HG03159 (cell line): ENCODE measurements around the gene CABLES1.

Experiments used
- ATAC-seq: cut with Tn5 transposase; IDR thresholded peaks from one replicate; pipeline ENCODE4 v1.9.1; 2021; ENCODE audit warnings: mild to moderate bottlenecking, moderate library complexity; ENCODE audit not compliant: unreplicated experiment

Gene CABLES1

DNA sequence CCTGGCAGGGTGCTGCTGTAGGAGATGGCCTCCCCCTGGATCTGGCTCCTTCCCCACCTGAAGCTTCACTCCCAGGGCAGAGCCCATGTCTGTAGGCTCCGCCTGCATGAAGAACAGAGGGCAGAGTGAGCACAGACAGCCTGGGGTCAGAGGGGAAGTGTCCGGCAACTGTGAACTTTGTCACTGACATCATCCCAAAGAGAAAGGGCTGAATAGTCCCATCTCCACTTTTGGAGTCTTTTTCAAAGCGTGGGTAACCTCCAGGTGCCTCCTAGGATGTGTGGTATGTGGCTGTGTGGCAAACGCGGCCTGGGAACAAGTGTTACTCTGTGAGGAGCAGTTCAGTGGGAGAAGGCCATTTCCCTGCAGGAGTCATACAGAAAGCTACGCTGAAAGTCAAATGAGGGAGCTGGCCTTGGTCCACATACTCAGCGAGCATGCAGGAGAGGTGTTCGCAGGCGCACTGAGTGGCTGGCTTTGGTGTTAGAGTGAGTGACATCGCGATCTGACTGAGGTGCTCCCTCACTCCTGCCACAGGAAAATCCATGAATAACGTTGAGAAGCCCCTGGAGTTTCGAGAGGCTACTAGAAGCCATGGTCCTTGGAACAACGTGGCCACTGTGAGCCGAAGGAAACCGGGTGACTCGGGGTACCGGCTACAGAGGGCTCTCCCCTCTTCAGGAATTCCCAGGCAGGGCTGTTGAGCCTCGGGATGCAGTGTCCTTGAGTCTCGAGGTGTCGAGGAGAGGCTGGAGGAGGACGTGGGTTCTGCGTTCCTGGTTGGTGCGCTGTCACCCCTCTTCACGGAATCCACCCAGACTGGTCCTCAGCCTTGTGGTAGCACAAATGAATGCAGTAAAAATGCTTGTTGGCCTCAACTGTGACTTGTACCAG is 54.7 kb downstream of the CABLES1 start:
- no peak for ATAC-seq

DNA sequence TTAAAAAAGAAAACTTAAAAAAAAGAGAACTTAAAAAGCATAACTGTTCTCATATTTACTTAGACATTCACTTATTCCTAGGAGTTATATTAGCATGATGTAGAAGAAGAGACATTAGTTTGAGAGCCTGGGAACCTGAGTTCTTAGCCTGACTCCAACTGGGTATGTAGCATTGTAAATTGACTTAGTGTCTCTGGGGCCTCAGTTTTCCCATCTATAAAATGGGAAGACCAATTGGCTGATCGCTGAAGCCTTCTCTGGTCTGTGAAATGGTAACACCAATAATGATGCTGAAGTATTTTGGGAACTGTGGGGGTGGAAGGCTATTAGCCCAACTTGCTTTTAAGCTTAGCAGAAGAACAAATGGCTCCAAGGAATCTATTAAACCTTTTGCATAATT is 55.9 kb downstream of the CABLES1 start:
- ATAC-seq: no peak

DNA sequence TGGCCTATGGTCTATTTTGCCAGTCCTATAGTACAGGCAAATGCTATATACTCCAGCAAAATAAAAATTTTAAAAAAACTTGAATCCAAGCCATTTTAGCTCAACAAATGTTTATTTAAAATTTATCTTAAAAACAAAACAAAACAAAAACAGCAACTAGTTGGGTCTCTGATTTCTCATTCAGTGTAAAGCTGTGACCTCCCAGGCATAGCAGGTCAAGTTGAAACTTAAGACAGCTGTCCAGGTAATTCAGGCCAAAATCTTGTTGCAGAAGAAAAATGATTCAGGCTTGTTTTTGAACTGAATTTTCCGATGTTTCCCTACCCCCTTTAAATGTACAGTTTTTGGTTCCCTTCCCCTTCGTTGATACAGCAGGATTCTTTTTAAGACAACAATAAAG is 58.5 kb downstream of the CABLES1 start:
- no peak for ATAC-seq

DNA sequence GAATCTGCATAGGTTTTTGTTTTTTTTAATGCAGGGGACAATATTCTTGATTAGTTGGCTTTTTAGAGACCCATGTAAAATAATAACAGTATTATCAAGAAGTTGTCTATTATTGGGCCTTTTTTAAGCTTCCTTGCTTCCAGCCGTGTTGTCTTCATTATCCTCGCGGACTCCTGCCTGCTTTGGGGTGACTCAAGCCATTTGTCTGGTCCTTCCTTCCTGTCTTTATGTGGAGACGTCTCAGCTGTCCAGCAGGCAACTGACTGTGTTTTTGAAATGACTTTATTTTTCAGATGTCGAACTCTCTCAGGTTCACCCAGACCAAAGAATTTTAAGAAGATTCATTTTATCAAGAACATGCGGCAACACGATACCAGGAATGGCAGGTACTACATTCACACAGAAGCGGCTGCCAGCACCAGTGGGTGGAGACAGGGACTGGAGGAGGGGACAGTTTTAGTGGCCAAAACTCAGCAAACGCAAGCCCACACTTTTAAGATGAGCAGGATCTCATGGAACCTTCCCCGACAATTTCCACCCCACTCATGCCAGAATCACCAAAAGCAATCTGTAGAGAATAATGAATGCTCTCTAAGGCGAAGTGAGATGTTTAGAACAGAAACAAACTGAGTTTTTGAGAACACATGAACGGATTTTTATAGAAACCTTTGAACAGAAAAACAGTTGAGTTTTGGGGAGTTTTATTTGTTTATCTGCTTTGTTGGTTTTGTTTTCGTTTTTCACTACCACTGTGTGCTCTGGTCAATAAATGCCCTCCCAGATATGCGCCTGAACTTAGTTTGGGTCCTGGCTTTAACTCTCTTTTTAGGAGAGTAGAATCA is 59.1 kb downstream of the CABLES1 start:
- ATAC-seq: no peak

DNA sequence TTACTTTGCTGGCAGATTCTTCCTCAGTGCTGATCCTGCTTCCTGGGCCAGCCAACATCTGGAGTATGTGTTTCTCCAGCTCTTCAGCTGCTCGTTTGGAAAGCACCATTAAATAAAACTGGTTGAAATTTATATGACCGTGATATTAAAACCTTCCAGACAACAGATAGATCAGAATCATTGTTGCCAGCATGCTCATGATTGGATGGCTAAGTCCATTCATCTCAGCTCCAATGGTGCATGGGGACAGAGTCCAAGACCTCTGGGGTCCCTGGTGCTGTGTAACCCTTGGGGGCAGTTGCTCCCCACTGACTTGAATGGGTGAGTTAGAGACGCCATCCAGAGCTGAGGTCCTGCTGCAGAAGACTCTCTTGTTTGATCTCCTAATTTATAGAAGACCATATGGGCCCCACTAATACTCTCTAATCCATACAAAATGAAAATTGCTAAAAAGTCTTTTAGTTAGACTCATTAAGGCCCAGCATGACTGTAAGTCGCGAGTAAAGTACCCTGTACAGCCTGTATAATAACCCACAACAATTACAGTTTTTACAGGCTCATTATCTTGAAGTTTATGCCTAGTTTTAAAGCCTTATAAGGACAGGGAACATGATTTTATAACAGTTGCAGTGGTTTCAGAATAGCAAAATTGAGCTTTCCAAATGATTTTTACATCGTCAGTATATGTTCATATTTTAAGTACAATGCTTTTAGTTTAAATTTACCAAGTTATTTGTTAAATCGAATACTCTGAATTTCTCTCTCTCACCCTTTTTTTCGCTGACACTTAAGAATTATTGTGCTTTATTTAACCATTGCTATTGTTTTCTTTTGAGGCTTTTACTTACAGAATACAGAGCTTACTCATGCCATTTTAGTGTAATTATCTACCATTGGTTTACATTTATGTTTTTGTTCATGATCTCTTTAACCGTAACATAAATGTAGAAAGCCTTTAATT is 60.0 kb downstream of the CABLES1 start:
- ATAC-seq: no peak

DNA sequence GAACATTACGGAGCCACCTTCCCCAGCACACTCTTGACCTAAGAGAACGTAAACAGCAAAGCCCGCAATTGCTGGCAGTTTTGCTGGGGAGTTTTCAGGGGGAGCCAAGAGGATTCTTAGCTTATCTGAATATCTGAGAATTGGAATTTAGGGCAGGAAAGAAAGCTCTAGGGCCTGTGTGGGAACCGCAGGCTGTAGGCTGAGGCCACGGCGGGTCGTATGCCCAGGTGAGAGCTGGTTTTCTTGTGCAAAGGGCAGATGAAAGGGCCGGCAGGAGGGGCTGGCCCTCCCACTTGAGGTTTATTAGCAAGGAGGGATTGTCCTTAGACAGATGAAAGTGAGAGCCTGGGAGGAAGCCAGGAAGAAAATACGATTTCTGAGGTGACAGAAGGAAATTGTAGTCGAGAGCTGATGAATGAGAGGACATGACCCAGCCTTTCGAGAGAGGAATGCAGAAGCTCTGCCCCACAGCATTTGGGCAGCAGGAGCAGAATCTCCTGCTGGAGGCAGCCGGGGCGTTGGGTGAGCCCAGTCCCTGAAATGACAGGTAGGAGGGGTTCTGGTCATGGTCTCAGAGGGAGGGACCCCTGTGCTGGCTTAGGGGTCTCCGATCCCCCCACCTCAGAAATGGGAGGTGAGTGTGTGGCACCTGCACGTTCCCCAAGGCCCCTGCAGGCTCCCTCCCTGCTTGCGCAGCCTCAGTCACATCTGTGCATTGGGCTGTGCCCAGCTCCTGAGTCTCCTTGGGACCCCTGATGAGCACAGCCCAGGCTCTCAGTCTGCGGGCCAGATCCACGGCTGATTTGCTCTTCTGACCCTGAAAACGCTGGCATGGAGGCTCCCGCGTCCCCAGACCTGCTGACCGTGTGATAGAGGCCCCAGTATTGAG is 61.1 kb downstream of the CABLES1 start:
- ATAC-seq: no peak

DNA sequence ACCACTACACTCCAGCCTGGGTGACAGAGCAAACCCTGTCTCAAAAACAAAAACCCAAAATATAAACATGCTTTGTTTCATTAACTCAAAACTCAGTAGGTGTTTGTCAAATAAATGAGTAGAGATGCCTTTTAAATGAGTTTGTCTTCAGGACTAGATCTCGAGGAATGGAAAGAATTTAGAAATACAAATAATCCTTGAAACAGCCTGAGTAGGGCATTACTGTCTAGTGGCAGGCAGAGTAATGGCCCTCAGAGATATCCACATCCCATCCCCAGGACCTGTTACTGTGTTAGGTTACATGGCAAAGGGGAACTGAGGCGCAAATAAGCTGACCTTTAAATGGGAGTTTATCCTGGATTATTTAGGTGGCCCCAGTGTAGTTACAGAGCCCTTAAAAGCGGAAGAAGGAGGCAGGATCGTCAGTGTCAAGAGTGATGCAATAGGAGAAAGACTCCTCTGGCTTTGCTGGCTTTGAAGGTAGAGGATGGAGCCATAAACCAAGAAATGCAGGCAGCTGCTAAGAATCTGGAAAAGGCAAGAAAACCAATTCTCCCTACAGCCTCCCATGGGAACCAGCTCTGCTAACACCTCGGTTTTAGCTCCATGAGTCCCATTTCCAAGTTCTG is 63.0 kb downstream of the CABLES1 start:
- ATAC-seq: no peak

DNA sequence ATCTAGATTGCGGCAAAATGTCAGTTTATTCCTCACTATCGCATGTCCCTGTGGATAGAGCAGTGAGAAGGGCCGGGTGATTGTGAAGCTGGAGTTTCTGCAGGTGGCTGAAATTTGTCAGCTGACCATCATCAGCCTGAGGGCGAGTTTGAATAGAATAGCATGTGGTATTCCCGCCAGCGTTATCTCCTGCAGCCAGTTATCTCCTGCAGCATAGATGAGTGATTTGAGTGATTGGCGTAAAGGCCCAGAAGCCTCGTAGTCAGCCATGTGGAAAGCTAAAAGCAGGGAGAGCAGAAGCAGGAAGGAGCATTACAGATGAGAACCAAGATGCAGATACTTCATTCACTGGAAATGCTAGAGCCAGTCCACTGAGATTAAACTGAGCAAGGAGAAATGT is 65.5 kb downstream of the CABLES1 start:
- ATAC-seq: no peak

DNA sequence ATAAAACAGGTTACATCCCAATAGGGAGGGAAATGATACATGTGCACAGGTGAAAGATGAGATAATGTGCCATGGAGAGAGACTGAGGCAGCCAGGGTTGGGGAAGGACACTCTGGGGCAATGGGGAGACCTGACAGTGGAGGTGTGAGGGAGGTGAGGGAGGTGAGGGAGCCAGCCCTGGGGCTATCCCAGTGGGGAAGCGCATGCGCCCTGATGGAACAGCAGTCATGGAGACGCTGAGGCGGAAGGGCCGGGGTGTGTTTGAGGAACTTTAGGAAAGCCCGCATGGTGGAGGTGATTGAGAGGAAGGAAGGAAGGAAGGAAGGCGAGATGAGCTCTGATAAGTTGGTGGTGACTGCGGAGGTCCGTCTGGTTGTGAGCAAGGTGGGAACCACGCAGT is 66.5 kb downstream of the CABLES1 start:
- no peak for ATAC-seq

DNA sequence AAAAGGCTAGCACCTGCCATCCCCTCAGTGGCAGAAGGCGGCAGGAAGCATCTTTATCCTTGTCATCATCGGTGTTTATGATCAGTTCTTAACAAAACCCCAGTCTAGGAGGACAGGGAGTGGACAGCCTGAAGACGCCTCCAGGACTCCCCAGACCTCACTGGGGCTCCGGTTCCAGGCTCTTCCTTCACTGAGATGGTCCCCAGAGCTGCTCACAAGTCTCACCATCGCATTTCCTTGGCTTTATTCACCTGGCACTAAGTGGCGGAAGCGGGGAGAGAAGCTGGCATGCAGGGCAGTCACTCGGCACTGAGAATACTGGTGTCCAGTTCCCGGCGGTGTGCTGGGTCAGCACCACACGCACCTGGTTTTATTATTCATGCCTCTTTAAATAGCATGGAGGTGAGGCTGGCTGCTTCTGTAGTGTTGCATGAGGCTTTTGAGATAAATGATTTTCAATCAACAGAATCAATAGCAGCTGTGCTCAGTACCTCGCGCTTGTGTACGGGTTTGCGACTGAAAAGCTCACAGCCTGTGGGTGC is 68.7 kb downstream of the CABLES1 start:
- ATAC-seq: no peak

DNA sequence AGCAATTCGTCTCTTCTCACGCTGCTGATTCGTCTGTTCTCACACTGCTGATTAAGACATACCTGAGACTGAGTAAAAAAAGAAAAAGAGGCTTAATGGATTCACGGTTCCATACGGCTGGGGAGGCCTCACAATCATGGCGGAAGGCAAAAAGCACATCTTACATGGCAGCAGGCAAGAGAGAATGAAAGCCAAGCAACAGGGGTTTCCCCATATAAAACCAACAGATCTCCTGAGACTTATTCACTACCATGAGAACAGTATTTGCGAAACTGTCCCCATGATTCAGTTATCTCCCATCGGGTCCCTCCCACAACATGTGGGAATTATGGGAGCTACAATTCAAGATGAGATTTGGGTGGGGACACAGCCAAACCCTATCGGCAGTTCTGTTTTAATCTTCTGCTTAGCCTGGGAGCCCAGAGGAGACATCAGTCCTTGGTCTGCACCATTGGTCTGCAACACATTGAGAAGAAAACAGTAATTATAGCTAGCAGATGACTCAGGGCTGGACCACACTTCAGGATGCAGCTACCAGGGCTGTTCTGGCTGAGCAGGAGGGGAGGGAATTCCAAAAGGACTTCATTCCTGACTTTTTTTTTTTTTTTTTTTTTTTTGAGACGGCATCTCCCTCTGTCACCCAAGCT is 69.4 kb downstream of the CABLES1 start:
- no peak for ATAC-seq

DNA sequence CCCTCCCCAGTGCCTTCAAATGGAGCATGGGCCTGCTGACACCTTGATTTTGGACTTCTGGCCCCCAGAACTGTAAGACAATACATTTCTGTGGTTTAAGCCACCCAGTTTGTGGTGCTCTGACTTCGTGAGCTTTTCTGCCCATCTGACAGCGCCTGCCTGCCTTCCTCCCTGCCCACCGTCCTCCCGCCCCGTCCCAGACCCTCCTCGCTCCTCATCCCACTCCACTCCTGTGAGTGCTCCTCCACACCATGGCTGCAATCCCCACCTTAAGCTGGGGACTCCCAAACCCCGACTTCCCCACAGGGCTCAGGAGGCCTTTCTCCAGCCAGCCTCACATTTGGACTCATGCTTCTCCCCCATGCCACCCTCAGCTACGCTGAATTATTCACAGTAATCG is 70.7 kb downstream of the CABLES1 start:
- ATAC-seq: no peak

DNA sequence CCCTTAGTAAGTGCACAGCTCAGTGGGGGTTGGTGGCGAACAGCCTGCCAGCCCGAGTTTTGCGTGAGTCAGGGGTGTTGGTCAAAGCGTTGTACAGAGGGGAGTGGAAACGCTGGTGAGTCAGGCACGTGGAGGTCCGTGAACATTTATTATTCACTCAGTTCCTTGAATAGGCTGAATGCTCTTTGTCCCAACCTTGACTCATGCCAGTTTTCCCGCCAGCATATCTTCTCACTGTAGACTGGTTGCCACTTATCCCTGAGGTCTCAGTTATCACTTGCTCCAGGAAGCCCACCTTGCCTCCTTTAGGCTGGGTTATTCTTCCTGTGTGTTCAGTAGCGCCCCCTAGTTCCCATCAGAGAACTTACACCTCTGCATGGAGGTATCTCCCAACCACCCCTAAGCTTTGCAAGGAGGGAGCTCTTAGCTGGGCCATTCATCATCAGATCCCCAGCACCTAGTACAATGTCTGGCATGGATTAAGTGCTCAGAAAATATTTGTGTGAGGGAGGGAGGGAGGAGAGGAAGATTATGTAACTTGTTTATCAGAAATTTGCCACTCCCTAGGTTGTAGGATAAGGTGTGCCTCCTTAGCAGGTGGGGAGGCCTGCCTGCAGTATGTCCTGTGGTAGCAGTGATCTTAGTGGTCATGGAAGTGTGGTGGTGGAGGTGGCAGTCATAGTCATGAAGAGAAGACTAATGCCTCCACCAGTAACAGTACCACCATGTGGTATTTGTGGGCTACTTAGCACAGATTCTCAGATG is 72.1 kb downstream of the CABLES1 start:
- no peak for ATAC-seq

DNA sequence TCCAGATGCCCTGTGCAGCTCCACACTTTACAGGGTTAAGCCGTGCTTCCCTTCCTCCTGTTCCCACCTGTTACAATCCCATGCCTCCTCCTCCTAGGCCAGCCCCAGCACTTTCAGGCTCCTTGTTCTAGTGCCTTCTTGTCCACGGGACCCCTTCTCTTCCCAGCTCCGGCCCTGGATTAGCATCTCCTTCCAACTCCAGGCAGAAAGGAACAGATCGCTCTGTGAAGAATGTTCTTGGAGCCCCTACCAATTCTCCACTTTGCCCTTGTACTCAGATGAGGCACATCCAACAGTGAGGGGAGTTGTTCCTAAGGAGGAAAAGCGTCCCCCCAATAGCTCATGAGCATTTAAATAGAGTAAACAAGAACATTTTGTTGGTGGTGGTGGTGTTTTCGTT is 72.7 kb downstream of the CABLES1 start:
- ATAC-seq: no peak

DNA sequence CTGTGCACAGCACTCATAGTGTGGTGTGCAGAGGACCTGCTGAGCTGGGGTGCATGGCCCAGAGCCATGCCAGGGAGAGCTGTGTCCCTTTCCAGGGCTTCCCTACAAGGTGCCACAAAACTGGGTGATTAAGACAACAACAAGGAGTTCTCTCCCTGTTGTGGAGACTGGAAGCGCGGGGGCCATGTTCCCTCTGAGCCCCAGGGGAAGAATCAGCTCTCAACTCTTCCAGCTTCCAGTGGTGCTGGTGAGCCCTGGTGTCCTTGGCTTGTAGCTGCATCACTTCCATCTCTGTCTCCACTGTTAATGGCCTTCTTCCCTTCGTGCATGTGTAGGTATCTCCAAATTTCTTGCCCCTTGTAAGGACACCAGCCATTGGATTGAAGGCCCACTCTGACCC is 73.3 kb downstream of the CABLES1 start:
- ATAC-seq: no peak

DNA sequence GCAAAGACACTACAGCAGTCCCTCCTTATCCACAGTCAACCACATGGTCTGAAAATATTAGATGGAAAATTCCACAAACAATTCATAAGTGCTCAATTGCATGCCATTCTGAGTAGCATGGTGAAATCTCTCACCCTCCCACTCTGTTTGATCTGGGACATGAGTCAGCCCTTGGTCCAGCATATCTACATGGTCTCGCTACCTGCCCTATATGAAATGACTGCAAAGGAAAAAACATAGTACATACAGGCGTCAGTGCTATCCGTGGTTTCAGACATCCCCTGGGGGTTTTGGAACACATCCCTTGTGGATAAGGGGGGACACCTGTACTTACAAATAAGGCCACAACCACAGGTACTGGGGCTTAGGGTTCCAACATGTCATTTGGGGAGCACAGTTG is 73.7 kb downstream of the CABLES1 start:
- no peak for ATAC-seq

DNA sequence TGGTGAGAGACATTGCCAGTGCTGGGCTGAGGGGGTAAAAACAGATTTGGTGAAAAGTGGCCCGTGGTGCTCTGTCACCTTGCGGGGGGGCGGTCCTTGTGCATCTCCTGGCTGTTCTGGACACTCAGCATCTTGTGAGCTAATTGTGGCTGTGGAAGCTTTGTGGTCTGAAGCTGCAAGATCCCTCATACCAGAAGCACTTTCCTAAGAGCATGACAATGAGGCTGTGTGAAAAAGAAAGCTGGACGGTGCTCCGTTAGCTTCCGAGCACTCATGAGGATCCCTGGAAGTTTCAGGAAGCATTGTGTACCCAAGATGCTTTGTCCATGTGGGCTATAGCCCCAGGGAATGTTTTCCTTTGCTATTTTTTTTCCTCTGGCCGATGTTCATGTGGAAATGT is 74.5 kb downstream of the CABLES1 start:
- ATAC-seq: no peak

DNA sequence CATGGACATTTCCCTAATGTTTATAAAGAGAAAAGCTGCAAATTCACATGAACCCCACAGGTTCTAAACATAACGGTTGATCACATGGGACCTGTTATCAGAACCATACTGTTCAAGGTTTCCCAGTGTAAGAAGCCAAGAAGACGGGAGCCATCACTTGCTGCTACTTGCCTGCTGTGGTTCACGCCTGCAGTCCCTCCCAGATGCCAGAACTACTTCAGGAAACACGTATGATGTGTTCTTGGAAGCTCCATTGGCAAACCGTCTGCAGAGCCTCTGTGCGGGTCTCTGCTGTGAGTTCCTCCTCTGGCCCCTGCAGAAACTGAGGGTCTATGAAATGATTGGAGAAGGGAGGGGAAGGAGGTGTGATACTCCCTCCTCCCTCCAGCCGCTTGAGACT is 75.2 kb downstream of the CABLES1 start:
- ATAC-seq: no peak
